Measurements from ENCODE around the gene KANTR. TPM values are rescaled to one million over a fixed set of nuclear protein-coding genes. Genes with fewer than 3 reads are reported as not detected.

Gene KANTR
- total RNA-seq, 1 donor from 2014 or later, result 6.8 TPM

DNA sequence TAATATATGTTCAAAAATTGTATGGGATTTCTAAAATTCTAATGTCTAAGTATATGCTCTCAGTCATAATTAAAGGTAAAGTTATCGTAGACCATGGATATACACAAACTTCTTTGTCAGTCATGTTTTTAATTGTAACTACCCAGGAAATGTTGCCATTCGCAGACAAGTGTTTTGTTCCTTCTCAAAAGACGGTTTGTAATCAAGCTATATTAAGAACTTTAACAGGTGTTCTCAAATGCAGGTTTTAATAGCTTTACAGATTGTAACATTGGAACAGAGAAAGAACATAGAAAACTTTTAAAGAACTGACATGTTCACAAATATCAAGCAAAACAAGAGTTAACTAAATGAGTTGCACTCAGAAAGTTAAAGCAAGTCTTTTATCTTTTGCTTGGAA, 72.2 kb downstream of the KANTR start:
- no peaks in the 10 kb centered on the region for H3K4me1 Mint-ChIP-seq (ENCODE audit: low read depth, unreplicated experiment)
- Histone ChIP-seq H3K27me3 (ENCODE audit: insufficient read depth, low read length) (no peaks in the 10 kb centered on the region), H3K27ac (ENCODE audit: low read depth, low read length) (no peak overlapping the region), H3K9me3 (ENCODE audit: insufficient read depth, low read depth, low read length) (no peaks in the 10 kb centered on the region), H3K36me3 (ENCODE audit: insufficient read depth, low read length) (no peaks in the 10 kb centered on the region), H3K4me3 (ENCODE audit: insufficient read depth, low read depth, low read length) (no peak overlapping the region), H3K4me1 (ENCODE audit: insufficient read depth, low read length) (no peaks in the 10 kb centered on the region), H3K9ac (ENCODE audit: low read length) (no peak overlapping the region), H3K4me2 (ENCODE audit: low read length) (no peak overlapping the region), H4K20me1 (ENCODE audit: insufficient read depth, low read length) (no peaks in the 10 kb centered on the region), H2AFZ (ENCODE audit: low read depth, low read length) (no peak overlapping the region), H3K79me2 (ENCODE audit: insufficient read depth, low read length) (no peaks in the 10 kb centered on the region)
- no peak for TF ChIP-seq EZH2 (IDR thresholded peaks at IDR 0.05; ENCODE audit: insufficient read depth, low read length)
- no peaks in the 10 kb centered on the region for H3K36me3 Mint-ChIP-seq (ENCODE audit: low read depth, unreplicated experiment)
- FAIRE-seq (no peak), DNase-seq (ENCODE audit: low read depth) (no peak)
- H3K27me3 Mint-ChIP-seq (ENCODE audit: low read depth, unreplicated experiment), result no peaks in the 10 kb centered on the region
- H3K4me3 Mint-ChIP-seq (ENCODE audit: unreplicated experiment), result no peak overlapping the region
- H3K9me3 Mint-ChIP-seq (ENCODE audit: unreplicated experiment), result no peaks in the 10 kb centered on the region
- H3K27ac Mint-ChIP-seq (ENCODE audit: unreplicated experiment), result no peak overlapping the region

DNA sequence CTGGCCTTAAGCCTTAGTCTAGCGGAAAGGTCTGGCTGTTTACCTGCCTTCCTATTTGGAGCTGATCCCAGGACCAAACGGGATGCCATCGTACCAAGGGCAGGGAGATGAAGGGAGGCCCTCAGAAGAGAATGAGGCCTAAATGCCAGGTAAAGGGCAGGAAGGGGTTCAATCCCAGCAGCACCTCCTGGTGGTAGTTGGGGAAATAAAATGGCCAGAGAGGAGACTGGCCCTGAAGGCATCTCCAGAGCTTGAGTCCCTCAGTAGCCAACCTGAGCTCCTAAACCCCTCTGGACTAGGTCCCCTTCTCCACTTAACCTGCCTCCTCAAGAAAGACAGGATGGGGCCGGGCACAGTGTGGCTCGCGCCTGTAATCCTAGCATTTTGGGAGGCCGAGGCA, 77.4 kb downstream of the KANTR start:
- Histone ChIP-seq H3K4me3 (ENCODE audit: insufficient read depth, low read depth, low read length) (no peak overlapping the region), H4K20me1 (ENCODE audit: insufficient read depth, low read length) (no peaks in the 10 kb centered on the region), H3K9ac (ENCODE audit: low read length) (no peak overlapping the region), H3K27me3 (ENCODE audit: insufficient read depth, low read length) (no peaks in the 10 kb centered on the region), H3K79me2 (ENCODE audit: insufficient read depth, low read length) (no peaks in the 10 kb centered on the region), H2AFZ (ENCODE audit: low read depth, low read length) (no peak overlapping the region), H3K4me1 (ENCODE audit: insufficient read depth, low read length) (no peaks in the 10 kb centered on the region), H3K36me3 (ENCODE audit: insufficient read depth, low read length) (no peaks in the 10 kb centered on the region), H3K4me2 (ENCODE audit: low read length) (no peak overlapping the region), H3K9me3 (ENCODE audit: insufficient read depth, low read depth, low read length) (no peaks in the 10 kb centered on the region), H3K27ac (ENCODE audit: low read depth, low read length) (no peak overlapping the region)
- no peak overlapping the region for H3K4me3 Mint-ChIP-seq (ENCODE audit: unreplicated experiment)
- DNase-seq (ENCODE audit: low read depth) (no peak), FAIRE-seq (no peak)
- H3K27me3 Mint-ChIP-seq (ENCODE audit: low read depth, unreplicated experiment), result no peaks in the 10 kb centered on the region
- H3K36me3 Mint-ChIP-seq (ENCODE audit: low read depth, unreplicated experiment), result peaks cover 4% of the 10 kb centered on the region
- TF ChIP-seq EZH2 (IDR thresholded peaks at IDR 0.05; ENCODE audit: insufficient read depth, low read length), result no peak
- TF ChIP-seq, protein P1, sequence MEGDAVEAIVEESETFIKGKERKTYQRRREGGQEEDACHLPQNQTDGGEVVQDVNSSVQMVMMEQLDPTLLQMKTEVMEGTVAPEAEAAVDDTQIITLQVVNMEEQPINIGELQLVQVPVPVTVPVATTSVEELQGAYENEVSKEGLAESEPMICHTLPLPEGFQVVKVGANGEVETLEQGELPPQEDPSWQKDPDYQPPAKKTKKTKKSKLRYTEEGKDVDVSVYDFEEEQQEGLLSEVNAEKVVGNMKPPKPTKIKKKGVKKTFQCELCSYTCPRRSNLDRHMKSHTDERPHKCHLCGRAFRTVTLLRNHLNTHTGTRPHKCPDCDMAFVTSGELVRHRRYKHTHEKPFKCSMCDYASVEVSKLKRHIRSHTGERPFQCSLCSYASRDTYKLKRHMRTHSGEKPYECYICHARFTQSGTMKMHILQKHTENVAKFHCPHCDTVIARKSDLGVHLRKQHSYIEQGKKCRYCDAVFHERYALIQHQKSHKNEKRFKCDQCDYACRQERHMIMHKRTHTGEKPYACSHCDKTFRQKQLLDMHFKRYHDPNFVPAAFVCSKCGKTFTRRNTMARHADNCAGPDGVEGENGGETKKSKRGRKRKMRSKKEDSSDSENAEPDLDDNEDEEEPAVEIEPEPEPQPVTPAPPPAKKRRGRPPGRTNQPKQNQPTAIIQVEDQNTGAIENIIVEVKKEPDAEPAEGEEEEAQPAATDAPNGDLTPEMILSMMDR (IDR thresholded peaks at IDR 0.05; ENCODE audit: insufficient read depth, low read depth, low read length), result no peak
- peaks cover 2% of the 10 kb centered on the region for H3K9me3 Mint-ChIP-seq (ENCODE audit: unreplicated experiment)
- no peak overlapping the region for H3K27ac Mint-ChIP-seq (ENCODE audit: unreplicated experiment)
- no peaks in the 10 kb centered on the region for H3K4me1 Mint-ChIP-seq (ENCODE audit: low read depth, unreplicated experiment)

Other genes with a start within 250 kb of the KANTR start
- gene XAGE3, start 226.1 kb upstream of the KANTR start, total RNA-seq, result not detected in 2 replicates
- 19.4 and 21.4 TPM in 2 replicates for gene FAM156B, start 196.8 kb upstream of the KANTR start, total RNA-seq
- 24.1 and 24.2 TPM in 2 replicates for gene FAM156A, start 135.6 kb upstream of the KANTR start, total RNA-seq
- 8.1 and 8.2 TPM in 2 replicates for gene GPR173, start 45.4 kb upstream of the KANTR start, total RNA-seq
- 30.7 and 31.5 TPM in 2 replicates for gene TSPYL2, start 11.8 kb upstream of the KANTR start, total RNA-seq
- gene KDM5C, start 131.1 kb downstream of the KANTR start, total RNA-seq, result 79.5 and 84.5 TPM in 2 replicates
- 8.2 and 9.2 TPM in 2 replicates for gene IQSEC2, start 187.4 kb downstream of the KANTR start, total RNA-seq